ENCODE measurements around the gene SLC25A21. TPM values are rescaled to one million over a fixed set of nuclear protein-coding genes. Genes with fewer than 3 reads are reported as not detected.

The SLC25A21 gene
- total and polyA plus RNA-seq, 2 of the 13 experiments (the other 11 are each of a cell fraction or from before 2014, with no cell fraction given): 1.9 to 2.9 TPM

- CTCF ChIA-PET (ENCODE audit: low intra/inter-chr PET ratio, low total read pairs): interaction anchor here (0.7 to 4.2 kb wide), 3 partner anchors 99 to 502 kb away, joined by 5 to 39 read pairs (median 19); no protein-coding TSS in a partner anchor
- BruUV-seq (replicated peaks): no TSS peak
- no peak for FAIRE-seq
- Histone ChIP-seq H3K4me3 (replicated peaks in 1 of 3; ENCODE audit: insufficient read depth in 1 of 3, low read depth in 2 of 3, low read length in 3 of 3) (peak overlapping the region; percentile 2 to 68 (median 8); a peak in 4 of 6 replicates), H3K9me3 (ENCODE audit: low read length) (no peaks in the 10 kb centered on the region), H3K4me1 (ENCODE audit: insufficient read depth, low read length) (peaks cover 12% of the 10 kb centered on the region), H3K36me3 (replicated peaks in 1 of 2; ENCODE audit: control insufficient read depth in 1 of 2, insufficient read depth in 2 of 2, low read length in 2 of 2) (no peaks in the 10 kb centered on the region), H3K27me3 (ENCODE audit: control insufficient read depth in 1 of 2, insufficient read depth in 2 of 2, low read length in 2 of 2) (peaks cover 12 to 44% of the 10 kb centered on the region in 2 experiments), H4K20me1 (ENCODE audit: insufficient read depth, low read length) (no peaks in the 10 kb centered on the region), H3K27ac (ENCODE audit: extremely low read length, insufficient read depth, low read length) (no peak overlapping the region), H3K4me2 (ENCODE audit: low read depth, low read length) (peak overlapping the region; percentile 73), H2AFZ (ENCODE audit: low read length) (no peak overlapping the region), H3K79me2 (ENCODE audit: insufficient read depth, low read length) (no peaks in the 10 kb centered on the region), H3K9ac (ENCODE audit: insufficient read depth, low read depth, low read length) (no peak overlapping the region)
- POLR2A ChIA-PET: no interaction called here
- 13% methylated on average over 60 of the region's 62 CpGs for WGBS (ENCODE audit: low lambda C conversion rate)
- peak; percentile 97 for ATAC-seq
- in situ Hi-C loops (cut with HindIII; ENCODE audit: extremely low pct_ligation_motif_present, low pct_unique_long_range_greater_than_20kb): loop anchor here (5.0 kb wide), 2 partner anchors 289 to 504 kb away; no protein-coding TSS in a partner anchor
- peak; percentile 61 for DNase-seq (ENCODE audit: low spot score)
- intact Hi-C loops (cut with micrococcal nuclease; ENCODE audit: unreplicated experiment): loop anchor here (1.0 to 5.0 kb wide), 4 partner anchors 99 to 502 kb away; no protein-coding TSS in a partner anchor
- TF ChIP-seq ARID4A (CRISPR knock-in tag; IDR thresholded peaks at IDR 0.05; ENCODE audit: borderline replicate concordance) (no peak), ZFP36L1 (CRISPR knock-in tag; IDR thresholded peaks at IDR 0.05) (no peak), ZNF414 (CRISPR knock-in tag; IDR thresholded peaks at IDR 0.05) (0 out of 2 replicates have a peak, but pooled peaks have one; percentile 38), RFX3 (CRISPR knock-in tag; IDR thresholded peaks at IDR 0.05) (no peak), NFAT5 (CRISPR knock-in tag; IDR thresholded peaks at IDR 0.05) (no peak), MAF1 (CRISPR knock-in tag; IDR thresholded peaks at IDR 0.05; ENCODE audit: borderline replicate concordance) (0 out of 2 replicates have a peak, but pooled peaks have one; percentile 29), ZNF770 (CRISPR knock-in tag; IDR thresholded peaks at IDR 0.05) (no peak), MEF2D (CRISPR knock-in tag; IDR thresholded peaks at IDR 0.05) (0 out of 2 replicates have a peak, but pooled peaks have one; percentile 54)
These were observed 524.3 kb downstream of the SLC25A21 start for GRCh38 chr14:36647824-36648753.
